Measurements from ENCODE around the gene ACCSL.

DNA sequence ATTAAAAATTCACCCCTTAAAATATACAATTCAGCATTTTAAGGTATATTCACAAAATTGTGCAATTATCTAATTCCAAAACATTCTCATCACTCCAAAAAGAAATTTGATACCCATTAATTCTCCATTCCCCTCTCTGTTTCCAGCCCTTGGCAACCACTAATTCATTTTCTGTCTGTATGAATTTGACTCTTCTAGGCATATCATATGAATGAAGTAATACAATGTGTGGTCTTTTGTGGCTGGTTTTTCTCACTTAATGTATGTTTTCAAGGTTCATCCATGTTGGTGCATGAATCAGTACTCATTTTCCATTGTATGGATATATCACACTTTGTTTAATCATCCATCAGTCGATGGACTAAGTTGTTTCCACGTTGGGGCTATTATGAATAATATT, 29.0 kb upstream of the ACCSL start:
- TF ChIP-seq GATA2 (IDR thresholded peaks at IDR 0.05; ENCODE audit: low read depth, low read length) (no peak), GATA3 (IDR thresholded peaks at IDR 0.05; ENCODE audit: low read depth, low read length) (no peak)
